Measurements from ENCODE around the gene CST8.

Gene CST8

DNA sequence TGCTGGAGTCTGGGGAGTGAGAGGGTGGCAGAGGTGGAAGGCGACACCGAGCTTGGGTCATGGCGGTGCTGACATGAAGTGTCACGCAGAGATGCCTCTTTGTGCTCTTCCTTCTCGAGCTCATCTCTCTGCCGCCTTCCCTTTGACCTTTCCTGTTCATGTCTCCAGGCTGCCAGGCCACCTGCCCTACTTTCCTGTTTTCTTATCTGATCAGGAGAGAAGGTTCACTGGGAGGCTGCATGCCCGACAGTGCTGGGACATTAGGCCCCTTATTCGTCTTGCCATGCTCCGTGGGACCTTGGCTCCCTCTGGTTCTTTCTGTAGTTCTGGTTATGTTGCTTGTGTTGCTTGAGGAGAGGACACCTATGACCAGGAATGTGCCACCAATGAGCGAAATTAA is 33.2 kb downstream of the CST8 start:
- DNase-seq (ENCODE audit: low read depth) = no peak

DNA sequence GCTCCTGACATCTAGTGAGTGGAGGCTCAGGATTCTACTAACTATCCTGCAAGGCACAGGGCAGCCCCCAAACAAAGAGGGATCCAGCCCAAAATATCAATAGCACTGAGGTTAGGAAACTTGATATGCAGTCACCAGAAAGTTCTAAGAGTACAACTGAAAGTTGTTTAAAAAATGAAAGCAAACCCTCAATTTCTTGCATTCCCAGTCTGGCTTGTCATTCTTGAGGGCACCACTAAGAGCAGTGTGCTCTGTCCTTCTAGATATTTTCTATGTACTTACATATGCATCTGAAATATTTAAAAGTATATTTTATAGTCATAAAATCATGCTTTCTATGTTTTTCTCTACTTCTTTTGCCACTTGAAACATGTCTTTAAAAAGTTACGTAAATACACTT is 35.9 kb downstream of the CST8 start:
- DNase-seq (ENCODE audit: low read depth) = no peak

DNA sequence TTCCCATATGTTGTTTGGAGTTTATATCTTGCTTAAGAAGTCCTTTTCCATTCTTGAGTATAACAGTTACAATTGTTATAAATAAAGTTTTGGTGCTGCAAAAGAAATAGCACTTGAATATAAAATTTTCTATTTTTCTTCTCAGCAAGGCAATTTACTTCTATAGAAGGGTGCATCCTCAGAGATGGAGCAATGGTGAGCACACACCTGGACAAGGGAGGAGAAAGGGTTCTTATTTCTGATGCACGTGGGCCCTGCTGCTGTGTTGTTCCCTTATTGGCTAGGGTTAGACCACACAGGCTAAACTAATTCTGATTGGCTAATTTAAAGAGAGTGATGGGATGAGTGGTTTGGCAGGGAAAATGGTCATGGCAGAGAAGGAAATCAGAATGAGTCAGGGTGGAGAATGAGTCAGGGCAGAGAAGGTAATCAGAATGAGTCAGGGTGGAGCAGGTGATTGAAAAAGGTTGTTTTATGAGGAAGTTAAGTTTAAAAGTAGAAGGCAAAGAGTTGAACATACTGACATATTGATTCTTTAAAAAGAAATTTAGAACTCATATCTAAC is 38.0 kb downstream of the CST8 start:
- DNase-seq (ENCODE audit: low read depth) = no peak

DNA sequence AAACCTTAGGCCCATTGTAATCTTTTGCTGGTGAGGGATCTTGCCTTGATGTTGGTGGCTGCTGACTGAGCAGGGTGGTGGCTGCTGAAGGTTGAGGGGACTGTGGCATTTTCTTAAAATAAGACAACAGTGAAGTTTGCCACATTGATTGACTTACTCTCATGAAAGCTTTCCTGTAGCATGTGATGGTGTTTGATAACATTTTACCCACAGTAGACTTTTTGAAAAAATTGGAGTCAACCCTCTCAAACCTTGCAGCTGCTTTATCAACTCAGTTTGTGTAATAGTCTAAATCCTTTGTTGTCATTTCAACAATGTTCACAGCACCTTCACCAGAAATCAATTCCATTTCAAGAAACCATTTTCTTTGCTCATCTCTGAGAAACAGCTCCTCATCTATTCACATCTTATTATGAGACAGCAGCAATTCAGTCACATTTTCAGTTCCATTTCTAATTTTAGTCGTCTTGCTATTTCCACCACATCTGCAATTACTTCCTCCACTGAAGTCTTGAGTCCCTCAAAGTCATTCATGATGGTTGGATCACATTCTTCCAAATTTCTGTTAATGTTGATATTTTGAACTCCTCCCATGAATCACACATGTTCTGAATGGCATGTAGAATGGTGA is 40.1 kb downstream of the CST8 start:
- DNase-seq (ENCODE audit: low read depth) = no peak

DNA sequence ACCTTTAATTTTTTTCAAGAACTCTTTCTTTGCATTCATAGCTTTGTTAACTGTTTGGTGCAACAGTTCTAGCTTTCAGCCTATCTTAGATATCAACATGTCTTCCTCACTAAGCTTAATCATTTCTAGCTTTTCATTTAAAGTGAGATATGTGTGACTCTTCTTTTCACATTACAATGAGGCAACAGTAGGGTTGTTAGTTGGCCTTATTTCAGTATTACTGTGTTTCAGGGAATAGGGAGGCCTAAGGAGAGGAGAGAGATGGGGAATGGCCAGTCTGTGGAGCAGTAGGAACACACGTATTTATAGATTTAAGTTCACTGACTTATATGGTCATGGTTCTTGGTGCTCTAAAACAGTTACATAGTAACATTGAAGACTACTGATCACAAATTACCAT is 41.6 kb downstream of the CST8 start:
- no peak for DNase-seq (ENCODE audit: low read depth)

DNA sequence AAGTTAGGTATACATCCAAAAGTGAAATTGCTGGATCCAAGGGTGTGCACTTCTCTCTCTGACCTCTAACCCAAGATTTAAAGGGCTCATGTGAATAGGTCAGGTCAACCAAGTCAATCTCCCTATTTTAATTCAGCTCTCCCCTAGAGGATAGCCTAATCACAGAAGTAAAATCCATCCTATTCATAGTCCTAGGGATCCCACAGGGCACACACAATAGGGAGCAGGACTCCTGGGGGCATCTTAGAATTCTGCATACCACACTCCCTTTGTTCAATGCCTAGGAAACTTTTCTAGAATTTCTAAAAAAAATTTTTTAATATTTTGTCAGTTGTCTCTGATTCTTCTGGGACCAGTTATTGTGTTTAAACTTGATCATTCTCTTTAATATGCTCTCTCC is 42.2 kb downstream of the CST8 start:
- DNase-seq (ENCODE audit: low read depth) = no peak

DNA sequence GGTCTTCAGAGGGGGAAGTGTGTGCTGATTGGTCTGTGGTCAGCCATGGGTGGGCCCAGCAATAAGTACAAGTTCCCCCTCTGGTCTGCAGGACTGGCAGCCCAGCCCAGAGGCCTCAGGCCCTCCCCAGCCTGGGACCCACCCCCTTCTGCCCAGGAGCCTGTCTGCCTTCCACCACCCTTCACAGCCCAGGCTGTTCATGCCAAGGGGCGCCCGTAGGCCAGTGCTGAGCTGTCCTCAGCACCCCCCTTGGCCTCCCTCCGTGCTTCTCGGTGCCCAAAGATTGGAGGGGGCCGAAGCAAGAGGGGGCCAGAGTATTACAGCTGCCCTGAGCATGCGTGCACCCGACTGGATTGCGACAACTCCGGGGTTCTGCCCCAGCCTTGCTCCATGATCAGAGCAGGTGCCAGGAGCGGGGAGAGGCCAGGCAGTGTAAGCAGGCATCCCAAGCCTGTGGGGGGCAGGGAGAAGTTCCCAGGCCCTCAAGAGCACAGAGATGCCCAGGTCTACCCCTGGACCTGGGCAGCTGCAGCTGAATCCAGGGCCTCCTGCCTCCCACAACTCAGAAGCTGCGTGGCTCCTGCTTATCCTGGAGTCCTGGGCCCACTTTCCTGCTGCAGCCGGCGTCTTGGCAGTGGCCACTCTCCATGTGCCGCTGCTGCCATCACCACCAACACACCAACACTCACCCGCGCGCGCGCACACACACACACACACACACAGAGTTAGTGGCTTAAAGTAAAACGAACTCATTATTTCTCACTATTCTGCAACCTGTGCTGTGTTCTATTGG is 44.1 kb downstream of the CST8 start:
- no peak for DNase-seq (ENCODE audit: low read depth)

DNA sequence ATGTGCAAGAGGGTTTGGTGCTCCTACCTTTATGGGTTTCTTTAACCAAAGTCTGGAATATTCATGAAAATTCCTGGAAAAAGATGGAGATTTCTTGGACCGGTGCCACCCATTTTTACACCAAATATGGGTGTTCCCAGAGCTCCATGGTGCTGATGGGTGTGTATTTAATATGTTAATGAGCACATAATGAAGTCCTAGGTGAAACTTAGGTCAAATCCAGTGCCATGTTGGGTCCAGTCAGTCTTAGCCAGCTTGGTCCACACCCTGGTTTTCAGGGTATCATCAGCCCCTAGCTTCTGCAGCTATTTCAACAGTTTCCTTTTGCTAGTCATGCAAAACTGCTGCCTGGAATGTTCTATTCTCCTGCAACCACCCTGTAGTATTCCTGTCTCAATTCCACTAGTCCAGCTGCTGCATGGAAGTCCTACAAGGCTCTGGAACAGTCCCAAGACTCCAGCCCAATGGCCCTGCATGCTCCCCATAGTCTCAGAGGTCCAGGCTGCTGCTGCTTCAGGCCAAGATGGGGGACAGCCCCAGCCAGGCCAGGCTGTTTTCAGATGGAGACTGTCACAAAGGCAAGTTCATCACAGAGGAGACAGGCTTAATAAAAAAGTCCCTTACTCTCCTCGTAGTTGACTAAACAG is 45.5 kb downstream of the CST8 start:
- no peak for DNase-seq (ENCODE audit: low read depth)

DNA sequence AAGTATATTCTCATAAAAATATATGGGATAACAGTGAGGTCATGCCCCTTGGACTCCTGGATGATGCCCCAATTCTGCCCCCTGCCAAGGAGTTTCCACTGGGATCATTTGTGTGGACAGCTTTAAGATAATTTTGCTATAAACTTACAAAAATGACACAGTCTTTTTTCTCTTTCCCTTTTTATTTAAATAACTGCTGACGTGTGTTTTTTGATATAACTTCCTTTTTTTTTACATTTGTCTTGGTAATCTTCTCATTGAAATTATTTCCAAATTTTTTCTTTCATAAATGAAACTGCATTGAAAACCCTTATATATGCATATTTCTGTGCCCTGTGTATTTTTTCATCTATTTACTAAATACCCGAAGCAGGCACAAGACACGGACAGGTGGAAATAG is 46.1 kb downstream of the CST8 start:
- DNase-seq (ENCODE audit: low read depth) = no peak

DNA sequence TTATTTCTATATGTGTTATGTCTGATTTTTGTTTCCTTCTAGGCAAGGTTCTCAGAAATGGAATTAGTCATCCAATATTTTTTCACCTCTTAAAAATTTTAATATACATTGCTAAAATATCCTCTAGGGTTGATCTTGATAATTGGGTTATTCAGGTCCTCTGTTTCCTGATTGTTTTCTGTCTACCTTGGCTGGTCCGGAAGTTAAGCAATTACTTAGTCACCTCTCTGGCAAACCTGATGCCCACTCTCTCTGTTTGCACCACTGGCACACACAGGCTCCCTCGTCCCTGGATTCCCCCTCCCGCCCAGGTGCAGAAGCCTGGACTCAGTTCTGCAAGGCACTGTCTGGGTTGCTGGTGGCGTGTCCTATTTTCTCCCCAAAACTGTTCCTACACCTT is 49.7 kb downstream of the CST8 start:
- no peak for DNase-seq (ENCODE audit: low read depth)

DNA sequence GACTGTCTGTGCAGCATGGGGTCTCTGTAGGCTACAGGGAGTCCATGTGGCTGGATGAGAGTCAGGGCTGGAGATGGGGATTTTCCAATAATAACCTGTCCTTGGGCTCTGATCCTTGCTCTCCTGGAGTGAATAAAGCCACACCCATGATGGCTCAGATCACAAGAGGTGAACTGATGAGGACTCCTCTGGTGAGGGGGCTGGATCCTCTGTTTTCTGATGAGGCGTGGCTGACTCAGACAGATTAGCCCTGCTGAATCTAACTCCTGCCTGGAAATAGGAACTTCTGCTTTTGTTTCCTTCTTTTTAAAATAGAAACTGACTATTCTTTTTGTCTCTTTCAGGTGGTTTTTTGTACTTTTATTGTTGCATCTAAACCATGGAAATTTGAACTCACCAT is 50.4 kb downstream of the CST8 start:
- no peak for DNase-seq (ENCODE audit: low read depth)

DNA sequence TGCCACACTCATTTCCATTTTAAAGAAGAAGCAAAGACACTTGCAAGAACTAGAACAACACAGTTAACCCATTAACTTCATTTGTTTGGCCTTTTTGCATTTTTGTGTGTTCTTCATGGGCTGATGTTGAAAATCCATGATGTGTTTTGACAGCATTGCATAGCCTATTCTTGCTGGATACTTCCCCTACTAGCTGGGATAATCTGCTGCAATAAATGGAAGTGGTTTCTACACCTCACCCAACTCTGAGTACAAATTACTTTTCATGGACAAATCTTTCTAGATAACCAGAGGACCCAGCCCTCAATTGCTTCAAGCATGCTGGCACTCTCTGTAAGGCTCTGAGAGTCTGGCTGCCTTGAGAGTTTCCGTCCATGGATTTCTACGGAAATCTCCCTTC is 50.9 kb downstream of the CST8 start:
- DNase-seq (ENCODE audit: low read depth) = no peak

DNA sequence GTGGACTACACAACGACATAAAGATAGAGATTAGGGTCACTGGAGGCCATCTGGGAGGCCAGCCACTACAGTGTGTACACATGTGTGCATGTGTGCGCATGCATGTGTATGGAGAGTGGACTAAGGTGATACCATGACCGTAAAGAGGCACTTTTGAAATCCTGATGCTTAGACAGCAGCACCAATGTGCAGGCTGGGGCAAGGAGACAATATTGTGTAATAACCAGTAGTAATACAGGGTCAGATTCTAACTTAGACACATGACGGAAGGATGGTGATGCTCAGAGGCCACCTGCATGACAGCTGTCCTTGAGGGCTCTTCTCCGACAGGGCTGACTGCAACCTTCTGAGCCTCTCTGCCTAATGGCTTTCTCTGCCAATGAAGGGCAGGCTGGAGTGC is 51.9 kb downstream of the CST8 start:
- DNase-seq (ENCODE audit: low read depth) = no peak

DNA sequence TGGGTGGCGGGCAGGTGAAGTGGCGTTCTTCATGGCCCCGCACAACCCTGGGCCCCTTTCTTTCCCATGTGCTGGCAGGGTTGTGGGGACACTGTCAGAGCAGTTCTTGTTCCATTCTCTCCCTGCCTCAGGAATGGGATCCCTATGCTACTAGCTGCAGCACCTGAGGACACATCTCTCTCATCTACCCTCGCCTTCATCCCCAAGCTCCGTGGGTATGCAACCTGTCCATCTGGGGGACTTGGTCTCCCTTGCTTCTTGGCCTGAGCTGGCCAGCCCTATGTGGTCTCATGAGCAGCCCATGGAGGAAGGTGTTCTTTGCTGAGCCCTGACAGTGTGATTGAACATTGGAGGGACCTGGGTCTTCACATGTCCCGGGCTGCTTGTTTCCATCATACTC is 53.2 kb downstream of the CST8 start:
- no peak for DNase-seq (ENCODE audit: low read depth)

Data from amniotic epithelial cell (primary cell).